Brain pericyte (primary cell): ENCODE results near the gene OR6C4.
"Not testable (repeated sequence)": the region's sequence is repeated elsewhere in the genome, so short reads cannot be mapped to it uniquely, and the experiment has no call there.

Source experiments
- DNase-seq: peaks from one replicate; pipeline ENCODE4 v3.0.0-alpha.2; 2012; ENCODE audit warnings: low read depth, low spot score

OR6C4 gene

DNA sequence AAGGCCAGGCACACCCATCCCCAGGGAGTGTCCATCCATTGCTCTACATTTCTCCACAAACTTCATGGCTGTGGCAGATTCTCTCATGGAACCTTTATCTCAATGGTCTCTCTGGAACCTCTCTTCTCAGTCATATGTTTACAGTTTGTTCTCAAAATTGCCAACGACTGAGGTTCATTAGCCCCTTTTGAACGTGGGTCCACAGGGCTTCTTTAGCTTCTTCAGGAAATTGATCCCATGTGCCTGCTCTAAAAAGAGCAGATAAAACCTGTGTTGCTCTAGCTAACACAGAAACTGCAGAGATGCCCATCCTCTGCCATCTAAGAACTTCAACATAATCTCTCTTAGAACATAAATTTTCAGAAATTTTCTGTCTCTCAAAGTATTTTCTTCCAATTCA is at the start of gene OR6C4:
TSS of gene OR6C4 (plus strand) at position 301 of the 400 bp plus-strand sequence. CDS start 1,625 bp downstream, outside the sequence.
- no peak for DNase-seq

DNA sequence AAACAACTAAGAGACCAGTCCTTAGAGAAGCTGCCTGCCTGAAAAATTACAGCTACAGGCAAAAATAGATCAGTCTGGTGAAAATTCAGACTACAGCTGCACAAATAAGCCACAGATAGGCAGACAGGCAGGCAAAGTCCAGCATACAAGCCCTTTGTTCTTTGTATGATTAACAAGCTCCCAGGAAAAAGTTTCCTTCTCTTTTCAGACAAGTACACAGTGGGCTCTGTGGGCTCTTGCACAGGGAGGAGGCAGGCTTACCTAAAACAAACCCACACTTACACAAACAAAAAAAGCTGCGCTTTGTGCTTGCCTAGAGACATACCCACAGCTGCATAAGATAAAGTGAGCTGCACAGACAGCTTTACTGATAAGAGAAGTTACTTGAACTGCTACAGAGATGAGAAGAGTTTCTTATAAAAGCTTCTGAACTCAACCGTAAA is 49.6 kb upstream of the OR6C4 start:
- no peak for DNase-seq

DNA sequence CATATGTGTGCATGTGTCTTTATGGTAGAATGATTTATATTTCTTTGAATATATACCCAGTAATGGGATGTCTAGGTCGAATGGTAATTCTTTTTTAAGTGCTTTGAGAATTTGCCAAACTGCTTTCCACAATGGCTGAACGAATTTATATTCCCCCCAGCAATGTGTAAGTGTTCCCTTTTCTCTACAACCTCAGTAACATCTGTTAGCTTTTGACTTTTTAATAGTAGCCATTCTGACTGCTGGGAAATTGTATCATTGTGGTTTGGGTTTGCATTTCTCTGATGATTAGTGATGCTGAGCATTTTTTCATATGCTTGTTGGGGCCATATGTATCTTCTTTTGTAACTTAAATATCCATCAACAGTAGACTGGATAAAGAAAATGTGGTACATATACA is 47.8 kb upstream of the OR6C4 start:
- DNase-seq = no peak

DNA sequence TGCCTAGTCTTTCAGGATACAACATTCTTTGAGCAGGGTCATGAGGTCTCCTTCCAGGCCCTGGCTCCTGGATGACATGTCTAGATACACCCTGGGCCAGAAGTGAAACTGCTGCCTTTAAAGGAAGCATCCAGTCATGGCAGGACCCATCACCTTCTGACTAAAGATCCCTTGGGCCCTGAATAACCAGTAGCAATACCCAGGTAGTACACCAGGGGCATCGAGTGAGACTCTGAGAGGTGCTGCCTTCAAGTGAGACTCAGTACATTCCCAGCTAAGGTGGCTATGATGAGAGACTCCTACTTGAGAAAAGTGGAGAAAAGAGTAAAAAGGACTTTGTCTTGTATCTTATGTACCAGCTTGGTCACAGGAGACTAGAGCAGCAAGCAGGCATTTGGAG is 33.7 kb upstream of the OR6C4 start:
- no peak for DNase-seq

DNA sequence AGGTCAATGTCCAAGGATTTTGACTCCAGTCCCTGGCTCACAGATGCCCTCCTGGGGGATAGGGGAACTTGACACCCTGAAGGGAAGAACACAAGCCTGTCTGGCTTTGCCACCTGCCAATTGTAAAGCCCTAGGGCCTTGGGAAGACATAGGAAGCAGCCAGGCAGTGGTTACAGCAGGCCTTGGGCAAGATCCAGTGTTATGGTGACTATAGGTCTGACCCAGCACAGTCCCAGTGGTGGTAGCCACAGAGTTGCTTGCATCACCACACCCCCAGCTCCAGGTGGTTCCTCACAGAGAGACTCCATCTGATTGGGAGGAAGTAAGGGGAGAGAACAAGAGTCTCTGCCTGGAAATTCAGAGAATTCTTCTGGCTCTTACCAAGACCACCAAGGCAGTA is 33.0 kb upstream of the OR6C4 start:
- DNase-seq = no peak

GRCh38 chr12:55548235-55548634 is 1.2 kb upstream of the OR6C4 start:
- DNase-seq = not testable (repeated sequence)

- no peak for DNase-seq
Measured at GRCh38 chr12:55548756-55549155, 646 bp upstream of the OR6C4 start.

DNA sequence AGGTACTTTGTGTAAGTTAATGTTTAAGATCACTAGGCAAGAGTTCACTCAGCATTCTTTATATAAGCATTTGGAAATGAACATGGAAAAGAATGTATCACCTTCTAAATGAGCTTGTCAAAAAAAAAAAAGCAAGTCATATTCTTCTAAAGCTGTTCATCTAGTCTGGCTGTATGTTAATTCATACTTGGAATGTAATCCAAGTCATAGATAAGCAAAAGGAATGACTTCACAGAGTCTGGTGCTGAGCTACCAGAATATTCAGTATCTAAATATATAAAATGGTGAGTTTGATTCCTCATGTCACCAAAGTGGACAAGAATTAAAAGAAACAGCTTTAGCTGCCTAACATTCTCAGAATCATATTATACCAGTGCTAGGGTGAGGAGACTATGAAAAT is 4.9 kb downstream of the OR6C4 start:
- no peak for DNase-seq

- DNase-seq = not testable (repeated sequence)
Measured at GRCh38 chr12:55570060-55570459, 20.7 kb downstream of the OR6C4 start.

DNA sequence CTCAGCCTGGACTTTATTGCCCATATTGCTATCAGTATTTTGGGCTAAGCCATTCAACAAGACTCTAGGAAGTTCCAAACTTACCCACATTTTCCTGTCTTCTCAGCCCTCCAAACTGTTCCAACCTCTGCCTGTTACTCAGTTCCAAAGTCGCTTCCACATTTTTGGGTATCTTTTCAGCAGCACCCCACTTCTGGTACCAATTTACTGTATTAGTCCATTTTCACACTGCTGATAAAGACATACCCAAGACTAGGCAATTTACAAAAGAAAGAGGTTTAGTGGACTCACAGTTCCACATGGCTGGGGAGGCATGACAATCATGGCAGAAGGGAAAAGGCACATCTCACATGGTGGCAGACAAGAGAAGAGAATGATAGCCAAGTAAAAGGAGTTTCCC is 21.3 kb downstream of the OR6C4 start:
- not testable (repeated sequence) for DNase-seq

DNA sequence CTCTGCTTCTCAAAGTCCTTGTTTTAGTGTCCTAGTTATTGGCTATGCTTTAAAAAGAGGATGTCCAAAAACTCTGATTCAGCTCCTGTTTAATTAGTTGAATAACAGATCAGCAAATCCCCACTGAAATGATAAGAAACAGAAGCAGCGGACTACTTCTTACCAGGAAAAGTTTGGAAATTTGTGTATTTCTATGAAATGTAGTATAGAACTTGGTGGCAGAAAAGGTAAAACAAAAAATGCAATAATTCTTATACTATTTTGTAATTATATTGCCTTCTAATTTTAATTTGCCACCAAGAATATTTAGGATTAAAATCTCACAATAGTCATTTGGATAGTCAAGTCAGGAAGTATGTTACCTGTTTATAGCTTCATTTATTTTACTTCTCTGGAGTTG is 22.8 kb downstream of the OR6C4 start, which contains the start of gene OR2AP1:
TSS of gene OR2AP1 (plus strand) at position 301 of the 400 bp plus-strand sequence. CDS start 1,947 bp downstream, outside the sequence.
- DNase-seq = no peak

- no peak for DNase-seq
Measured at GRCh38 chr12:55582066-55582465, 32.7 kb downstream of the OR6C4 start.

- DNase-seq = no peak
Measured at GRCh38 chr12:55585817-55586216, 36.4 kb downstream of the OR6C4 start.

GRCh38 chr12:55590152-55590551 is 40.8 kb downstream of the OR6C4 start:
- DNase-seq = not testable (repeated sequence)
